ENCODE results near the gene XPC.

- TF ChIP-seq POLR2A (IDR thresholded peaks at IDR 0.05) (no peak), CTCF (IDR thresholded peaks at IDR 0.05) (no peak), EP300 (IDR thresholded peaks at IDR 0.05) (no peak)
Measured at GRCh38 chr3:14224895-14225294, 46.5 kb upstream of the XPC start.
